Measurements from ENCODE around the gene LATS2. TPM values are rescaled to one million over a fixed set of nuclear protein-coding genes. Genes with fewer than 3 reads are reported as not detected.
"Not testable (repeated sequence)": the region's sequence is repeated elsewhere in the genome, so short reads cannot be mapped to it uniquely, and the experiment has no call there.

Gene LATS2
- total RNA-seq, 1 donor from 2014 or later, result 17.8 TPM

- Mint-ChIP-seq H3K9me3 (no peaks in the 10 kb centered on the region), H3K27ac (no peak overlapping the region), H3K27me3 (peaks cover 10% of the 10 kb centered on the region), H3K4me1 (ENCODE audit: unreplicated experiment) (no peaks in the 10 kb centered on the region), H3K36me3 (no peaks in the 10 kb centered on the region), H3K4me3 (no peak overlapping the region)
- no peak for DNase-seq (ENCODE audit: extremely low spot score, unreplicated experiment)
- TF ChIP-seq, protein P1, sequence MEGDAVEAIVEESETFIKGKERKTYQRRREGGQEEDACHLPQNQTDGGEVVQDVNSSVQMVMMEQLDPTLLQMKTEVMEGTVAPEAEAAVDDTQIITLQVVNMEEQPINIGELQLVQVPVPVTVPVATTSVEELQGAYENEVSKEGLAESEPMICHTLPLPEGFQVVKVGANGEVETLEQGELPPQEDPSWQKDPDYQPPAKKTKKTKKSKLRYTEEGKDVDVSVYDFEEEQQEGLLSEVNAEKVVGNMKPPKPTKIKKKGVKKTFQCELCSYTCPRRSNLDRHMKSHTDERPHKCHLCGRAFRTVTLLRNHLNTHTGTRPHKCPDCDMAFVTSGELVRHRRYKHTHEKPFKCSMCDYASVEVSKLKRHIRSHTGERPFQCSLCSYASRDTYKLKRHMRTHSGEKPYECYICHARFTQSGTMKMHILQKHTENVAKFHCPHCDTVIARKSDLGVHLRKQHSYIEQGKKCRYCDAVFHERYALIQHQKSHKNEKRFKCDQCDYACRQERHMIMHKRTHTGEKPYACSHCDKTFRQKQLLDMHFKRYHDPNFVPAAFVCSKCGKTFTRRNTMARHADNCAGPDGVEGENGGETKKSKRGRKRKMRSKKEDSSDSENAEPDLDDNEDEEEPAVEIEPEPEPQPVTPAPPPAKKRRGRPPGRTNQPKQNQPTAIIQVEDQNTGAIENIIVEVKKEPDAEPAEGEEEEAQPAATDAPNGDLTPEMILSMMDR (conservative IDR thresholded peaks at IDR 0.05), result no peak
Observed at GRCh38 chr13:20960663-20961309, 100.6 kb downstream of the LATS2 start.

DNA sequence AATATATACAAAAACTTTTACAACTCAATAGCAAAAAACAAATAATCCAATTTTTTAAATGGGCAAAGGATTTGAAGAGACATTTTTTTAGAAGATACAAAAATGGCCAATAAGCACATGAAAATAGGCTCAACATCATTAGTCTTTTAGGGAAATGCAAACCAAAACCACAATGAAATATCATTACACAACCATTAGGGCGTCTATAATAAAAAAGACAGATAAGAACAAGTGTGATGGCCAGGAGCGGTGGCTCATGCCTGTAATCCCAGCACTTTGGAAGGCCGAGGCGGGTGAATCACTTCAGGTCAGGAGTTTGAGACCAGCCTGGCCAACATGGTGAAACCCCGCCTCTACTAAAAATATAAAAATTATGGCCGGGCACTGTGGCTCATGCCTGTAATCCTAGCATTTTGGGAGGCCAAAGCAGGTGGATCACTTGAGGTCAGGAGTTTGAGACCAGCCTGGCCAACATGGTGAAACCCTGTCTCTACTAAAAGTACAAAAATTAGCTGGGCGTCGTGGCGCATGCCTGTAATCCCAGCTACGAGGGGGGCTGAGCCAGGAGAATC, 104.3 kb downstream of the LATS2 start:
- not testable (repeated sequence) for H3K4me1 Mint-ChIP-seq (ENCODE audit: unreplicated experiment); H3K36me3 Mint-ChIP-seq; H3K9me3 Mint-ChIP-seq; H3K27ac Mint-ChIP-seq; DNase-seq (ENCODE audit: extremely low spot score, unreplicated experiment); H3K4me3 Mint-ChIP-seq
- peaks cover 15% of the 10 kb centered on the region for H3K27me3 Mint-ChIP-seq

DNA sequence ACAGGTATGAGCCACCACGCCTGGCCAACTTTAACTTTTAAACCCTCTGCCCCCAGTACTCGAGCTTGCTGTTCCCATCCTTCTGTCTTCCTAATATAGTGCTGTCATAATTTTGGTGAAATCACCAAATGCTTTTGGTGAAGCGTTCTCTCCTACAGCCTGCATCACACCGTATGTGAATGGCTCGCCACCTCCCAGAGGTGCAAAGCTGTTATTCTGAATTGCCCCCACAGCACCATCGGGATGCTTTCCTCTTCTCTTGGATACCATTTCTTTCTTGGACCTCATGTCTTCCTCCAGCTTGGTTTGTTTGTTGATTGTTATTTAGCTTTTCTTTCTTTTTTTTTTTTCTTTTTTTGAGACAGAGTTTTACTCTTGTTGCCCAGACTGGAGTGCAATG, 105.9 kb downstream of the LATS2 start:
- H3K4me3 Mint-ChIP-seq, result no peak overlapping the region
- TF ChIP-seq, protein P1 (conservative IDR thresholded peaks at IDR 0.05), result no peak
- peaks cover 12% of the 10 kb centered on the region for H3K27me3 Mint-ChIP-seq
- H3K9me3 Mint-ChIP-seq, result no peaks in the 10 kb centered on the region
- H3K36me3 Mint-ChIP-seq, result no peaks in the 10 kb centered on the region
- no peak overlapping the region for H3K27ac Mint-ChIP-seq
- H3K4me1 Mint-ChIP-seq (ENCODE audit: unreplicated experiment), result no peaks in the 10 kb centered on the region
- DNase-seq (ENCODE audit: extremely low spot score, unreplicated experiment), result no peak

DNA sequence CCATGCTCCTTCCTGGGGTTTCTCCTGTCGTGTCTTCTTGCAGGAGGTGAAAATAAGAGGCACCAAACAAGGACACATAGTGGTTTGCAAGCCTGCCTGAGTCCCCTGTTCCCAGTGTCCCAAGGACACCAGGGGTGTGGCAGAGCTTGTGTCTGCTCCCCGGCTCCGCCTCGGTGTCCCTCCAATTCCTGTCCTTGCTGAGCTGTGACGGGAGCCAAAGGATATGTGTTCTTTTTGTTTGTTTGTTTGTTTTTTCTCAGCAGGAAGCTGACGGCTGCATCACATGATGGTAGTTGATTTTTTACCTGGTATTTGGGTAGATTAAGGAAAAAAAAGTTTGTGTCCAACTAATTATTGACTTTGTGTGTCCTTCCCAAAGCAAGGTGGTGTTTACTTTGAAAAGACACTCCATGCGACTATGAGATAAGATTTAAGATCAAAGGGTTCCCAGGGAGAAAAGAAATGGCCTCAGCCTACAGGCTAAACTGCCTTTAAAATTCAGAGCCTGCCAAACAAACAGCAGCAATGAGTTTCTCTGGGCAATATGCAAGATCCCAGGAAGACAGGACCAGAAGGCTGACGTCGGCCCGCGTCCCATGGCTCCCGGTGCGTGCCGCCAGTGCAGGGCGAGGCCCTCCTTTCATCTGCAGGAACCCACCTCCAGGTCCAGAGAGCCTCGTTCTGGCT, 108.0 kb downstream of the LATS2 start:
- TF ChIP-seq, protein P1 (conservative IDR thresholded peaks at IDR 0.05), result no peak
- no peak for DNase-seq (ENCODE audit: extremely low spot score, unreplicated experiment)
- H3K4me3 Mint-ChIP-seq, result no peak overlapping the region
- no peak overlapping the region for H3K27ac Mint-ChIP-seq
- H3K9me3 Mint-ChIP-seq, result no peaks in the 10 kb centered on the region
- H3K27me3 Mint-ChIP-seq, result peaks cover 15% of the 10 kb centered on the region
- H3K4me1 Mint-ChIP-seq (ENCODE audit: unreplicated experiment), result no peaks in the 10 kb centered on the region
- no peaks in the 10 kb centered on the region for H3K36me3 Mint-ChIP-seq

- TF ChIP-seq, protein P1 (conservative IDR thresholded peaks at IDR 0.05), result no peak
- Mint-ChIP-seq H3K4me1 (ENCODE audit: unreplicated experiment) (no peaks in the 10 kb centered on the region), H3K27ac (no peak overlapping the region), H3K4me3 (no peak overlapping the region), H3K36me3 (no peaks in the 10 kb centered on the region), H3K9me3 (no peaks in the 10 kb centered on the region), H3K27me3 (peaks cover 21% of the 10 kb centered on the region)
- no peak for DNase-seq (ENCODE audit: extremely low spot score, unreplicated experiment)
Observed at GRCh38 chr13:20952838-20953237, 108.5 kb downstream of the LATS2 start.

- not testable (repeated sequence) for H3K4me1 Mint-ChIP-seq (ENCODE audit: unreplicated experiment); DNase-seq (ENCODE audit: extremely low spot score, unreplicated experiment); H3K27ac Mint-ChIP-seq; H3K36me3 Mint-ChIP-seq; H3K9me3 Mint-ChIP-seq; H3K4me3 Mint-ChIP-seq
- peaks cover 50% of the 10 kb centered on the region for H3K27me3 Mint-ChIP-seq
Observed at GRCh38 chr13:20948001-20948400, 113.4 kb downstream of the LATS2 start.

Data from type B pancreatic cell (in vitro differentiated cells).